ENCODE results near the gene LIMD2.
"Not testable (repeated sequence)": the region's sequence is repeated elsewhere in the genome, so short reads cannot be mapped to it uniquely, and the experiment has no call there.

LIMD2 gene

GRCh38 chr17:63699638-63700527 is at the start of gene LIMD2:
Gene LIMD2, minus strand, starts transcription at chr17:63700125. Its CDS starts 827 bp downstream, at chr17:63699298.
- DNase-seq (ENCODE audit: low read depth), result peak; percentile 78

GRCh38 chr17:63741408-63742173 is 41.7 kb upstream of the LIMD2 start, which contains the start of gene STRADA:
Gene STRADA, minus strand, starts transcription at chr17:63741799. Its CDS starts 13,430 bp downstream, at chr17:63728369.
- DNase-seq (ENCODE audit: low read depth), result peak; percentile 99

- peak; percentile 37 for DNase-seq (ENCODE audit: low read depth)
Measured at GRCh38 chr17:63741143-63741407, 41.1 kb upstream of the LIMD2 start.

GRCh38 chr17:63740464-63741142 is 40.7 kb upstream of the LIMD2 start:
- DNase-seq (ENCODE audit: low read depth), result no peak

- DNase-seq (ENCODE audit: low read depth), result no peak
Measured at GRCh38 chr17:63735691-63736090, 35.8 kb upstream of the LIMD2 start.

- no peak for DNase-seq (ENCODE audit: low read depth)
Measured at GRCh38 chr17:63722403-63722802, 22.5 kb upstream of the LIMD2 start.

GRCh38 chr17:63720194-63720593 is 20.3 kb upstream of the LIMD2 start:
- not testable (repeated sequence) for DNase-seq (ENCODE audit: low read depth)

- no peak for DNase-seq (ENCODE audit: low read depth)
Measured at GRCh38 chr17:63718988-63719387, 19.1 kb upstream of the LIMD2 start.

- DNase-seq (ENCODE audit: low read depth), result no peak
Measured at GRCh38 chr17:63716426-63716825, 16.5 kb upstream of the LIMD2 start.

GRCh38 chr17:63714550-63715277 is 14.8 kb upstream of the LIMD2 start:
- DNase-seq (ENCODE audit: low read depth), result no peak

GRCh38 chr17:63709110-63709509 is 9.2 kb upstream of the LIMD2 start:
- DNase-seq (ENCODE audit: low read depth), result no peak

GRCh38 chr17:63707151-63707550 is 7.2 kb upstream of the LIMD2 start:
- DNase-seq (ENCODE audit: low read depth), result no peak

- no peak for DNase-seq (ENCODE audit: low read depth)
Measured at GRCh38 chr17:63706336-63707082, 6.6 kb upstream of the LIMD2 start.

- no peak for DNase-seq (ENCODE audit: low read depth)
Measured at GRCh38 chr17:63705657-63706056, 5.7 kb upstream of the LIMD2 start.

- DNase-seq (ENCODE audit: low read depth), result no peak
Measured at GRCh38 chr17:63704836-63705235, 4.9 kb upstream of the LIMD2 start.

- no peak for DNase-seq (ENCODE audit: low read depth)
Measured at GRCh38 chr17:63704259-63704576, 4.3 kb upstream of the LIMD2 start.

GRCh38 chr17:63703556-63704258 is 3.8 kb upstream of the LIMD2 start:
- no peak for DNase-seq (ENCODE audit: low read depth)

GRCh38 chr17:63703029-63703428 is 3.1 kb upstream of the LIMD2 start:
- DNase-seq (ENCODE audit: low read depth), result no peak

- DNase-seq (ENCODE audit: low read depth), result no peak
Measured at GRCh38 chr17:63702721-63703015, 2.7 kb upstream of the LIMD2 start.

- DNase-seq (ENCODE audit: low read depth), result peak; percentile 65
Measured at GRCh38 chr17:63701868-63702720, 2.2 kb upstream of the LIMD2 start.

All from activated T-cell treated with anti-CD3 and anti-CD28 coated beads for 48 hours (primary cell).